ENCODE results near the gene COMMD1.

Gene COMMD1

GRCh38 chr2:62056341-62056740, 150.9 kb downstream of the COMMD1 start:
- no peak for DNase-seq (ENCODE audit: extremely low read depth, low read depth)
- TF ChIP-seq CTCF (IDR thresholded peaks at IDR 0.05; ENCODE audit: low read depth, low read length) = no peak

- no peak for TF ChIP-seq CTCF (IDR thresholded peaks at IDR 0.05; ENCODE audit: low read depth, low read length)
- no peak for DNase-seq (ENCODE audit: extremely low read depth, low read depth)
Measured at GRCh38 chr2:62065243-62065642, 159.8 kb downstream of the COMMD1 start.

GRCh38 chr2:62071126-62071598, 165.7 kb downstream of the COMMD1 start:
- no peak for DNase-seq (ENCODE audit: extremely low read depth, low read depth)
- TF ChIP-seq CTCF (IDR thresholded peaks at IDR 0.05; ENCODE audit: low read depth, low read length) = no peak

GRCh38 chr2:62071760-62072680, 166.5 kb downstream of the COMMD1 start:
- DNase-seq (ENCODE audit: extremely low read depth, low read depth) = no peak
- TF ChIP-seq CTCF (IDR thresholded peaks at IDR 0.05; ENCODE audit: low read depth, low read length) = no peak

- TF ChIP-seq CTCF (IDR thresholded peaks at IDR 0.05; ENCODE audit: low read depth, low read length) = no peak
- no peak for DNase-seq (ENCODE audit: extremely low read depth, low read depth)
Measured at GRCh38 chr2:62074233-62074632, 168.8 kb downstream of the COMMD1 start.

GRCh38 chr2:62076980-62077638, 171.6 kb downstream of the COMMD1 start:
- no peak for DNase-seq (ENCODE audit: extremely low read depth, low read depth)
- no peak for TF ChIP-seq CTCF (IDR thresholded peaks at IDR 0.05; ENCODE audit: low read depth, low read length)

GRCh38 chr2:62084801-62085200, 179.3 kb downstream of the COMMD1 start:
- DNase-seq (ENCODE audit: extremely low read depth, low read depth) = no peak
- no peak for TF ChIP-seq CTCF (IDR thresholded peaks at IDR 0.05; ENCODE audit: low read depth, low read length)

All from AG09319 (cell line).